ENCODE results near the gene SIRT7.

Gene SIRT7

DNA sequence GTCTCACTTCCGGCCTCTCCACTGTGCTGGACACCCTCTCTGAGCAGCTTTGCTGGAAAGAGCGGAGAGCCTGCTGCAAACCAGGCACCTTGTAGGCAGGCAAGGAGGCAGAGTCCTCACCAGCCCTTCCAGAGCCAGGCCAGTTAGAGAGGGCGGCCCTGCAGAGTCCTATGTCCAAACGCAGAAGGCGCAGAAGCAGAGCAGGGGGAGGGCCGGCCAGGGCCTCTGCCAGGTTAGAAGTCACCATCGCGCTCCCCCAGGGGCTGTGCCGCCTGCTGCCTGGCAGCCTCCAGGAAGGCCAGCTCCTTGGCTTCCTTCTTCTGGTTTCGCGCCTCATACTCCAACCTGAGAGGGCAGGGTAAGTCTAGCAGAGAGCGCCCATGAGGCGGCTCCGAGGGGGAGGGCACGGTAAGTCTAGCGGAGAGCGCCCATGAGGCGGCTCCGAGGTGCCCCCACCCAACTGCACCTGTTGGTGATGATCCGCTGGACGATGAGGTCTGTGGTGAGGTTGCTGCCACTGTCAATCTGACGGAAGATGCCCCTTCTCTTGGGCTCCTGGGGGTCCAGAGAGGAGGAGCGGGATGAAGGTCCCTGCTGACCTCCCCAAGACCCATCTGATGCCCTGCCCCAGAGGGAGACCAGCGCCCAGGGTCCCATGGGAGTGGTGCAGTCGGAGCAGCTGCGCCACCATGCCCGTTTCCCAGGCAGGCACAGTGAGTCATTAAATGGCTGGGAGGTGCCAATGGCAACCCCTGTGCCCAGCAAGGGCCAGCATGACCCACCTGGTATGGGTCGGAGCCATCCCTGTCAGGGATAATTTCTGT, 13.2 kb downstream of the SIRT7 start:
- DNase-seq = no peak

DNA sequence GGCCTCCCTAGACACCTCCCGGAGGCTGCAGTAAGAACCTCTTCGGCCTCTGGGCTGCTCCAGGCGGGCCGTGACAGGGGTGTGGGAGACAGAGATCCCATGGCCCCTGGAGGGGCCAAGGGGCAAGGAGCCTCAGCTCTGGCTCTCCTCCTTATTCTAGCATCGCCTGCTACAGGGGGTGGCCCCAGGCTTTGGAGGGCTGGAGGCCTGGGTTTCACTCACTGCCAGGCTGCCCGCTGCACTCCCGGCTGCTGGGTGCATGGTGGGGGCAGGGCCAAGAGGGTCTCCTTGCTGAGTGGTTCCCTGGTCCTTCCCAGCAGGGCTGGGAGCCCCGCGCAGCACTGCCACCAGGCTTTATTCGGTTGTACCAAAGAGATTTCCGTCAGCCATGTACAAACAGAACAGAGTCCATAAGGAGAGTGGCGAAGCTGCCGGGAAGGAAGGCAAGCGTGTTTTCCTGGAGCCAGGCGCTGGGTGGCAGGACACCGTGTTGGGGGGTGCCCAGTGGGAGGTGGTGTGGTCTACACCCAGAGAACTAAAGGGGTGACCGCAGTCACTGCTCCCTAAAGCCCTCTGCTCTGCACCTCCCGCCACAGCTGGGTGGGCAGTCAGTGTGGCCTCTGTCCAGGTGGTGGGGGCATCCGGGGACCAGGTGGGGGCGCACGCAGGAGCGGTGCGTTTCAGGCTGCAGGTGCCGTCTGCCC, 13.9 kb downstream of the SIRT7 start:
- DNase-seq = no peak

DNA sequence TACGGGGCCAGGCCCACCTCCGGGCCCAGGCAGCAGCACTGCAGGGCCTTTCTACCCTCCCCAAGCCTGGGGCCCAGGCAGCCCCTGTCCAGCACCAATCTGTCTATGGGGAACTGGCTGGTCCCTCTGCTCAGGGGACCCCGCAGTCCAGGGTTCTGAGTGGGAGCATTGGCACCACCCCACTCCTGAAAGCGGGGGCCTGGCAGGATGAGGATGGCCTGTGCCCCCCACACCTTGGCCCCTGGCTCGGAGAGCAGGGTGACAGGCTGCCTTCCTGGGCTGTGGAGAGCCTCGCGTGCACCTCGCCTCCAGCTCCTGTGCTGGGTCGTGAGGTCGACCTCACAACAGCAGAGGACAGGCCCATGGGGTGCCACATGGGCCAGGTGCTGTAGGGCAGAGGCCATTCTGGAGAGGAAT, 14.6 kb downstream of the SIRT7 start:
- DNase-seq = no peak

DNA sequence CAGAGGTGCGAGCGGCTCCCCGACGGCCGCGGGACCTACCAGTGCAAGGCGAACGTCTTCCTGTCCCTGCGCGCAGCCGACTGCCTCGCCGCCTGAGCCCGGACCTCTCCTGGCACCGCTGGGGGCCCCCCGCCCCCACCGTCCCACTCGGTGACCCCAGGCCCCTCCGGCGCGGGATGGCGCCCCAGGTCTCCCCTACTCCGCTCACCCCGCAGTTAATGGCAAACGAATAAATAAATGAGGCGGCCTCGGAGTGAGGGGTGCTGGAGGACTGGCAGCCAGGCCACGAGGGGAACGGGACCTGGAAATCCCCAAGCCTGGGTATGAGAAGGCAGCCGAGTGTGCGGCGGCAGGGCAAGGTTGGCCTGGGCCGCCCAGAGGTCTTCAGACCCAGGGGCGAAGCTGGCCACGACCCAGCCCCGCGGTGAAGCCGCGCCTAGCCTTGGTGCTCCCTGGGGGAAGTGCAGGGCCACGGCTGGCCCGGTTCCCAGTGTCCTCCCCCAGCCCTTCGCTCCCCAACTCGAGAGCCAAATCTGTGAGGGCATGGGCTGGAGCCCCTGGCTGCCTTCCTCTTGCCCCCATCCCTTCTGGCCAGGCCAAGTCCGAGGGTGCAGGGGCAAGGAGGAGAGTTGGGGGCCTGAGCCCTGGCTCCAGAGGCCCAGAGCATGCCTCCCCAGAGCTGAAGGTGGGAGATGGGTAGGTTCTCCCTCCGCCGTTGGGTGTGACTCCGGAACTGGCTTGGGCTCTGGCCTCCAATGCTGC, 15.1 kb downstream of the SIRT7 start:
- DNase-seq = no peak

DNA sequence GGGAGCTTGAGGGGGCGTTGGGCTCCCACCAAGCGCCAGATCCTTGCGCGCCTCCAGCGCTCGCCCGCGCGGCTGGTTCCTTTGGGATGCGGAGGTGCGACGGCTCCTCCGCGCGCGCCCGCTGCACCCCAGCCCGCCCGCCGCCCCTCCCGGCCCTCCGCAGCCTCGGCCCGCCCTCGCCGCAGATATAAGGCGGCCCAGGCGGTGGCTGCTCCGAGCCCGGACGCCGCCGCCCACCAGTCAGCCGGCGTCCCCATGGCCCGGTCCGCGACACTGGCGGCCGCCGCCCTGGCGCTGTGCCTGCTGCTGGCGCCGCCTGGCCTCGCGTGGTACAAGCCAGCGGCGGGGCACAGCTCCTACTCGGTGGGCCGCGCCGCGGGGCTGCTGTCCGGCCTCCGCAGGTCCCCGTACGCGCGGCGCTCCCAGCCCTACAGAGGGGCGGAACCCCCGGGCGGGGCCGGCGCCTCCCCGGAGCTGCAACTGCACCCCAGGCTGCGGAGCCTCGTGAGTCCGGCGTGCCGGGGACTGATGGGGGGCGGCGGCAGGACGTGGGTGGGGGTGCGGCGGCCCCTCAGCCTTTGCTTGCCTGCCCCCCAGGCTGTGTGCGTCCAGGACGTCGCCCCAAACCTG, 15.8 kb downstream of the SIRT7 start, which contains the start of gene NPB:
Gene NPB, plus strand, starts transcription at position 216 of the 630 bp plus-strand sequence. Its CDS starts 40 bp downstream, at position 256.
- no peak for DNase-seq

DNA sequence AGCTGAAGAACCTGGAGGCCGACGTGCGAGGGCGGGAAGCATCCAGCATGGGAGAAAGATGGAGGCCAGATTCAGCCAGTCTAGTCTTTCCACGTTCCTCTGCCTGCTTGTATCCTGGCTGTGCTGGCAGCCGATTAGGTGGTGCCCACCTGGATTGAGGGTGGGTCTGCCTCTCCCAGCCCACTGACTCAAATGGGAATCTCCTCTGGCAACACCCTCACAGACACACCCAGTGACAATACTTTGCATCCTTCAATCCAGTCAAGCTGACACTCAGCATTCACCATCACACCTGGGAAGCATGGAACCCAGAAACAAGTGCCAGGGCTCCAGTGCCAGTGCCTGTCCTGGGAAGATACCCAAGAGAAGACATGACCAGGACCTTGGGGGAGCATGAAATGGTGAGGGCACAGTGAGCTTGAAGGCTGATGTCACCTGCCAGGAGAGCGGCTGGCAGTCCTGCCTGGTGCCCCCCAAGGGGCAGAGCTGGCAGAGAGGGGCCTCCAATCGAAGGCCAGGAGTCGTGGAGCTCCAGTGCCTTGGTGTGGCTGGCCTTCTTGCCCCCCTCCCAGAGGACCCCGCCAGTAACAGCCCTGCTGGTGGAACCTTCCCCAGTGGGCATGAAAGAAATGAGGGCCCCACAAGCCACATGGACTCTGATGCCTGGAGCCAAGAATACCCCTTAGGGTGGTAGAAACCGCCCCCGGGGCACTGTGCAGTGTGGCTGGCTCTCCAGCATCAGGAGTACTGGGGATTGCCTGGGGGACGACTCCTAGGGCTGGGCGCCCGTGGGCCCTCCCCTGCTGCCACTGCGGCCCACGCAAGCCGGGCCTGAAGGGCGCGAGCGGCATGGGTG, 16.6 kb downstream of the SIRT7 start:
- no peak for DNase-seq

DNA sequence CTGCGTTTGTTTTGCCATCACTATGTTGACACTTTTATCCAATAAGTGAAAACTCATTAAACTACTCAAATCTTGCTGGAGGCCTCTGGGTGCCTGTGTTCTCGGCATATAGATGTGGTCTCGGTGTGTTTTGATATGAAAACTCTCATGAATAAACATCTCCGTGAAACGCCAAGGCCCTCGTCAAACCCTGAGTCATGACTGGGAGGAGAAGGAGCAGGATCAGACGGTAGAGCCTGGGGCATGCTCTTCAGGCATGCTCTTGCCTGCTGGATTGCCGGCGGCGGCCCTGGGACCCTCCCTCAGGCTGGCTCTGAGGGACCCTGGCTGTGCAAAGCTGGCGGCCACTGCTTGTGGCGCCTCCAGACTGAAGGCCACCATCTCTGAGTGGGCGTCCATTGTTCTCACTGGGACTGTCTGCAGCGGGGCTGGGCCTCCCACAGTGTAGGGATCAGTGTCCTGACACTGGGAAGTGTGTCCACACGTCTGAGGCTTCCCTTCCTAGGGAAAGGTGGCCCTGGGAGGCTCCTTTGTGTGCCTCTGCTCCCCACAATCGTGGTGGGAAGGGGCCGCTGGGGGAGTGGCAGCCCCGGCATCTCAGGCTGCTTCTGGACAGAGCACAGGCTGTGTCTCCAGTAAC, 17.7 kb downstream of the SIRT7 start:
- no peak for DNase-seq

DNA sequence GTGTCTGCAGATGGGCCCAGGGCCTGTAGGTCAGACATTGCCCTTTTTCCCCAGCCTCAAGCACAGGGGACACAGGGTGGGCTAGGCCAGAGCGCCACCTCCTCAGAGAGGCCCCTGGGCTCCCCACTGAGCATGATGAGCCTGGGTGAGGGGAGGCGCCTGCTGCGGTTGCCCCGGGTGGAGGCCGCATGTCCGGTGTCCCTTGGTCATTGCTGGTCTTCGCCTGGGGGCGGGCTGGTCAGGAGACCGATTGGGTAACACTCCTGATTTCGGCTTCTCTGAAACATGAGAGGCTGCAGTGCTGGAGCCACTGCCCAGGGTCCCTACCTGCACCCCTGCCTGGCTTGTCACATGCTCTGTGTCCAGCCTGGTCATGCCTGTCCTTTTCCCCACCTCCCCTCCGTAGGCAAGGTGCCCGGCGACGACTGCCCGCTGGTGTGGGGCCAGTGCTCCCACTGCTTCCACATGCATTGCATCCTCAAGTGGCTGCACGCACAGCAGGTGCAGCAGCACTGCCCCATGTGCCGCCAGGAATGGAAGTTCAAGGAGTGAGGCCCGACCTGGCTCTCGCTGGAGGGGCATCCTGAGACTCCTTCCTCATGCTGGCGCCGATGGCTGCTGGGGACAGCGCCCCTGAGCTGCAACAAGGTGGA, 18.3 kb downstream of the SIRT7 start:
- no peak for DNase-seq

DNA sequence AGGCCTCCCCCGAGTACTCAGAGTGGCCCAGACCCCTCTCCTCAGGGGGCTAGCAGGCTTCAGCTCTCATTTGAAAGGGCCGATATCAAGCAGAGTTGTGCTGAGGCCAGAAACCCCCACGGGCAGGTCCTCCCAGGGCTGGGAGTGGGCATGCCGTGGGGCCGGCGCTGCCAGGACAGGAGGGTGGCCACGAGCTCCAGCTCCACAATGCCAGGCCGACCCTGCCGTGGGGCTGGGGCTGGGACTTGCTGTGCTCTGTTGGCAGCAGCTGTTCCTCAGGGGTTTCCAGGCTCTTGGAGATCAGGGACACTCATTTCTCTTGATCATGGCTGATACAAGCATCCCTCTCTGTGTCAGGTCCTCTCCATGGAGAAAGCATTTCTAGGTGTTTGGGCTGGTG, 19.1 kb downstream of the SIRT7 start:
- no peak for DNase-seq

DNA sequence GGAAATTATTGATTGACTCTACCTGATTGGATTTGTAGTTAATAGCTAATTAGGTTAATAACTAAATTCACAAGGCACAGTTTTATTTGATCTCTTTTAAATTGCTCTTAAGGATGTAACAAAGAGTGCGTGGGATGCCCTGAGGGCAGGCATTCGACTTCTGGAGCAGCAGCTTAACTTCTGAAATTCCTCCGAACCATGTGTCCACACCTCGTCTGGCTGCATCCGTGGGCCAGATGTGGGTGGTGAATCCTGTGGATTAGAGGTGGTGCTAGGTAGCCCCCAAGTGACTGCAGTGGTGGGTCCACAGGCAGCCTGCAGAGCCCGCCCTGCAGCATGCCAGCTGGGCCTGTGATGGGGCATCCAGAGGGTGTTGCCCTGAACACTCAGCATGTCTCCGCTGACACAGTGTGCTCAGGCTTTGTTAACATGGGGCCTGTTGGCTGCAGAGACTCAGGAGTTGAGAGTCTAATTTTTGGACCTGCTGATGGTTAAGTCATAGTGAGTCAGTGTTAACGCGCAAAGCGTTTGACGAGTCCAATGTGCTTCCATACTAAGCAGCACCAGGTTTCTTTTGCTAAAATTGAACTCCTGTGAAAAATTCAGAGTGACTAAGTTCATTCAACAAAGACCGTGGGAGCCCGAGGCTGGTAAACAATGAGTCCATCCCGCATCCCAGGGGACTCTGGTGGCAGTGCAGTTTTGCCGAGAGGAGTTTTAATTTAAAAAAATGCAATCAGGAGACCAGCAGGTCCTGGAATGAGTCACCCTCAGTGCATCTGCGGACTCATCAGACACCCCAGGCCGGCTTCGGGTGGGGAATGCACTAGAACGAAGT, 19.7 kb downstream of the SIRT7 start:
- DNase-seq = no peak

DNA sequence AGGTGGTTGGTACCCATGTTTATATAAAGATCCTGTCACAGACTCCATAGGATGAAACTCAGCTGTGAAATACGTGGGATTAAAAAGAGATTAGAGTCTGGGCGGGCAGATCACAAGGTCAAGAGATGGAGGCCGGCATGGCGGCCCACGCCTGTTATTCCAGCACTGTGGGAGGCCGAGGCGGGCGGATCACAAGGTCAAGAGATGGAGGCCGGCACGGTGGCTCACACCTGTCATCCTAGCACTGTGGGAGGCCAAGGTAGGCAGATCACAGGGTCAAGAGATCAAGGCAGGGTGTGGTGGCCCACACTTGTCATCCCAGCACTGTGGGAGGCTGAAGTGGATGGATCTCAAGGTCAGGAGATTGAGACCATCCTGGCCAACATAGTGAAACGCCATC, 22.6 kb downstream of the SIRT7 start:
- DNase-seq = no peak

DNA sequence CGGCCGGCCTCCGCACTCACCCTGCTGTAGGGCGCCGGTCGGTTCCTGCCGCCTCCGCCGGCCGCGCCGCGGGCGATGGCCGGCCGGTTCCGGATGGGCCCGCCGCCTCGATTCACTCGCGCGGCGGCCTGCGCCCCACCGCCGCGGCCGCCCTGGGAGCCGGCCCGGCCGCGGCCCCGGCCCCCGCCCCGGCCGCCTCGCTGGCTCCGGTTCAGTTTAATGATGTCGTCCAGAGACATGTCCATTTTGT, 26.7 kb downstream of the SIRT7 start:
- DNase-seq = no peak

DNA sequence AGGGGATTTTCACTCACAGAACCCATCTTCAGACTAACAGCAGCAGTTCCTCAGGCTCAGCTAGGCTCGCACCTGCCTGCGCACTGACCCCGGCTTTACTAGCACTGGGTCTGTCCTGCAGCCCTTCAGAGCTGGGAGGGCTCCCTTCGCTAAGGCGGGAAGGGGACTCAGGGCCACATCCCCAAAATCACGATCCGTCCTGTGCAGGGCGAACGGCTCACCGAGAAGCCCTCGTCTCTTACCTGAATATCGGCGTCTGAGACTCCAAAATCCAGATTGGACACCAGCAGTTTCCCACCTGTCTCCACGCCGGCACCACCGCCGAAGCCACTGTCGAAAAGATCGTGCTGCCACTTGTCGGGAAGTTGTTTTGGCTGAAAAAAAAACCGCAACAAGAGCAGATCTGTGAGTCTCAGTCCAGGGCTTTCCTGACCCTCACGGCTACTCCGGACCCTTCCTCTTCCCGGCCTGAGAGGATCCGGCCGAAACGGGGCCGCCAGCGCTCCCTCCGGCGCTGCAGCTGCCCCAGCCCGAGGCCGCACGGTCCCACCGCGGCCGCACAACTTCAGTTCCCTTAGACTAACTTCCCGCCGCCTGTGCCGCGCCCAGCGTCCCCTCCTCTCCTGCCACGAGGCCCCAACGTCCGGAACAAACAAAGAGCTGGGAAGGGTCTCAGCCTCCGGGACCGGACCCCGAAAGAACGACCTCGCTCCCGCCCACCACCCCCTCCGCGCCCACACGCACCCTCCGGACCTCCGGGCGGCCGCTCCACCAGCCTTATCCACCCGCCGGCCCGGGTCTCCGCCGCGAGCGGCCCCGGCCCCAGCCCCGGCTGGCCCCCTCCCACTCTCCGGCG, 27.3 kb downstream of the SIRT7 start:
- DNase-seq = no peak

DNA sequence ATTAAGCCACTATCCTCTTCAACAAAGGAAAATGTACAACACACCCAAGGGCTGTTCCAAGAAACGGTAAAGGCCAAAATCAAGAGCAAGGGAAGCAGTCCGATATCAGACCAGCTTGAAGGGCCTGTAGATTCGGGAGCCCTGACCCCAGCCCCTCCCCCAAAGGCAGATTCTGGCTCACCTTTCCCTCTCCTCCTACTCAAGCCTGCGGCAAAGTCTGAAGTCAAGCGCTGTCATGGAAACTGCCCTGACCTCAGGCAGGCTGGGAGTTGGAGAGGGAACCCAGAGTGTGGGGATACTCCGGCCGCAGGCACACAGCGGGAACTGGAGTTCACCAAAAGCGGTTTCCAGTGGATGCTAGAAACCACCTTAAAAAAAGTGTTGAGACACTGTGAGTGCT, 28.4 kb downstream of the SIRT7 start:
- DNase-seq = no peak

DNA sequence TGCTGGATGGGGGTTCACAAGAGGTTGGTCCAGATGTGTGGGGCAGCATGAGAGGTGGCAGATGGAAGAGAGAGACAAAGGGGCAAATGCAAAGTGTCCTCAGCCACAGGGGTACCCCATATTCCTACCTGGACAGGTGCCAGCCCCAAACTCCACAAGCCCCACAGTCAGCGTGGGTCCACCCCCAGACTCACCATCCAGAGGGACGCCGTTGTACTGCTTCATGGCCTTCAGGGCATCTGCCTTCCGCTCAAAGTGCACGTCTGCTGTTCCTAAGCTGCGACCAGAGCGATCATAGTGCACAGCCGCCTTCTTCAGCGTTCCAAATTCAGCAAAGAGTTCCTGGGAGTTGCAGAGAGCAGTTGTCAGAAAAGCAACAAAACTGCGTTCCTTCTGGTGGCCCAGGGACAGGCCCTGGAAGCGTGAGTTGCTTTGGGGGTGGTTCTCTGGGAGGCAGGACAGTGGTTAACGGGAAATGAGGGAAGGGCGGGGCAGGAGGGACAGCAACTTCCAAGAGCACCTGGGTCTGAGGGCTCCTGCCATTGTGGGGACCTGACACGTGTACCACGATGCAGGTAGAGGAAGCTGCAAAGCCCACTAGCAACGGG, 28.9 kb downstream of the SIRT7 start:
- DNase-seq = no peak

DNA sequence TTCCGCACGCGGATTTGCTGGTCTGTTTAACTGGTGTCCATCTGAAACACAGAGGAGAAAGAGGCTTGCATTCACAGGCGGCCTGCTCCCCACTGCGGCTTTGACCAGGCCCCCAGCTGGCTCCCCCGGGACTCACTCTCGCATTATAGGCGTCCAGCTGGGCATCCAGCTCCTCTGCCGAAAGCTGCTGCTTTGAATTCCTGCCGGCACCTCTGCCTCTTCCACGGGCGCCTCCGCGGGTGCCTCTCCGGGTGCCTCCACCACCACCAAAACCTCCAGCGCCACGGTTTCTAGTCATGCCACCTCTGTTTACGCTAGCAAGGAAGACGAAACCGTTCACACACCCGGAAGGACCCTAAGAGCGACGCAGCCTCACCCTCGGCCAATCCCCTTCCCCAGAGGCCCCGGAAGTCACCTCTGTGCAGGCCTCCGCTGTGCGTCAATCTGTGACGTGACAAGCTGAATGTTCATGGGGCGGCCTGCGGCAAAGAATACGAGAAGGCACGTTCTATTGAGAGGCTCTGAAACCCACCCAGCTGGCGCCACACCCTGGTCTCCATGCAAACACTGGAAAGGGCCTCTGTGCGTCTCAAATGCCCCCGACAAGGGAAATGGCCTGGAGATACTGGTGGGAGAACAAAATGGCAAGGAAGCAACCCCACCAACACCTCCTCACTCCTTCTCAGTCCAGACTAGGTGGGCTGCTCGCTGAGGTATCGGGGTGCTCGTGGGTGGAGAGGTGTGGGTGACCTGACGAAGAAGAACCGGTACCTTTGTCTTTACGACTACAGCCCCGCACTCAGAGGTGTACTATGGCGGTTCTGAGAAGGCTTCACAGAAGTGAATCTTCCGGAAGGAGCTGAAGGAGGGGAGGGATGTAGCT, 29.6 kb downstream of the SIRT7 start:
- DNase-seq = no peak

DNA sequence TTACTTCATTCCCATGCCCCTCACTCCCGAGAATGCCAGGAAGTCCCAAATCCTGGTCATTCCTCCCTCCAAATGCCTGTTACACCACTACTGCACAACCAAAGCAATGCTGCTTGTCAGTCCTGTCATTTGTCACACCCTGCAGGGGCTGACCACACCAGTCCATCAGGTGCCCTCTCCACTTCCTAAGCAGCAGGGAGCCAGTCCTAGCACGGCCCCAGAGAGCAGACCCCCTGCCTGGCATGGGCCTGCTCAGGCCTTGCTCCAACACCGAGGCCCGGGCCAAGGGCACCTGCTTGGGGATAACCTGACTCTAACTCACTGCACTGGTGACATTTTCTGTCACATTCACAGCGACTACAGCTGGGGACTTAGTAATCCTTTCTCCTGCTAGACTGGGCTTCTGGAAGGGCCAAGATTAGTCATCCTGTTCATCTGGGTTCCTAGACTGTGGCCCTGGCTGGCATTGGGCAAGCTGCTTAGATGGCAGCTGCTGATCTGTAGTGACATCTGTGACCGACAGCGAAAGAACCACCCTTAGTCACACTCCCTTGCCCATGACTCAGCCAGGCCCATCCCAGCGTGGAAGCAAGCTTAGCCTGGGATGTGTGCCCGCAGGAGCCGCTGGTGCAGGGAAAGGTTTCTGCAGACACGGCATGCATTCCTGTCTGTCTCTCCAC, 32.0 kb downstream of the SIRT7 start:
- DNase-seq = peak; percentile 55

All from NCI-H446 treated with DMSO at 0.1 percent for 48 hours (cell line).